OCI-LY1 (cell line): ENCODE results near the gene SPRY4.

ENCODE experiments used
- H2AFZ ChIP-seq: fragments of 200-600 bp; sonication (generic), shearing (Covaris generic); 2 replicates; pipeline ENCODE4 v1.6.0; 2014; ENCODE audit warnings: antibody characterized with exemption, mild to moderate bottlenecking, low read length
- H3F3A ChIP-seq: fragments of 200-600 bp; sonication (generic), shearing (Covaris generic); 2 replicates; pipeline ENCODE4 v1.6.0; 2014; ENCODE audit warnings: mild to moderate bottlenecking, antibody characterized with exemption, low read length, moderate library complexity; ENCODE audit not compliant: insufficient read depth
- H3K27ac ChIP-seq: fragments of 200-600 bp; sonication (generic); 2 replicates; pipeline ENCODE4 v1.5.1; 2014; ENCODE audit warnings: low read length, mixed run types, mild to moderate bottlenecking, low read depth; ENCODE audit not compliant: poor library complexity, severe bottlenecking
- H3K27me3 ChIP-seq: fragments of 200-600 bp; sonication (generic); 2 replicates; pipeline ENCODE4 v1.6.0; 2014; ENCODE audit warnings: antibody characterized with exemption, mild to moderate bottlenecking, low read length, moderate library complexity; ENCODE audit not compliant: insufficient read depth
- H3K36me3 ChIP-seq: fragments of 200-600 bp; sonication (generic); 2 replicates; pipeline ENCODE4 v1.6.1; 2014; ENCODE audit warnings: mild to moderate bottlenecking, antibody characterized with exemption, low read length, moderate library complexity, mixed read lengths; ENCODE audit not compliant: insufficient read depth
- H3K4me1 ChIP-seq: fragments of 200-600 bp; sonication (generic); 2 replicates; pipeline ENCODE4 v1.5.1; 2014; ENCODE audit warnings: mild to moderate bottlenecking, low read length, moderate library complexity; ENCODE audit not compliant: insufficient read depth, severe bottlenecking
- H3K4me2 ChIP-seq: fragments of 200-600 bp; sonication (generic), shearing (Covaris generic); 2 replicates; pipeline ENCODE4 v1.6.1; 2014; ENCODE audit warnings: low read length
- H3K4me3 ChIP-seq: fragments of 200-600 bp; sonication (generic); 2 replicates; pipeline ENCODE4 v1.5.1; 2014; ENCODE audit warnings: low read length, low read depth, mild to moderate bottlenecking, mixed read lengths; ENCODE audit not compliant: poor library complexity, severe bottlenecking
- H3K79me2 ChIP-seq: fragments of 200-600 bp; shearing (Covaris generic); 2 replicates; pipeline ENCODE4 v1.6.1; 2016; ENCODE audit warnings: mixed run types, low read length, mixed read lengths; ENCODE audit not compliant: insufficient read depth
- H3K9ac ChIP-seq: fragments of 200-600 bp; sonication (generic), shearing (Covaris generic); 2 replicates; pipeline ENCODE4 v1.6.1; 2014; ENCODE audit warnings: mild to moderate bottlenecking, low read length, mixed read lengths
- H3K9me2 ChIP-seq: fragments of 200-600 bp; sonication (generic), shearing (Covaris generic); 2 replicates; pipeline ENCODE4 v1.6.1; 2014; ENCODE audit warnings: low read depth, mild to moderate bottlenecking, low read length, mixed read lengths
- H3K9me3 ChIP-seq: fragments of 200-600 bp; shearing (Covaris generic); 2 replicates; pipeline ENCODE4 v1.6.1; 2014; ENCODE audit warnings: low read length, mixed read lengths
- H4K20me1 ChIP-seq: fragments of 200-600 bp; sonication (generic), shearing (Covaris generic); 2 replicates; pipeline ENCODE4 v1.6.0; 2016; ENCODE audit warnings: mild to moderate bottlenecking, low read length; ENCODE audit not compliant: insufficient read depth
- EZH2 ChIP-seq: fragments of 200-600 bp; sonication (generic), shearing (Covaris generic); IDR thresholded peaks from 2 replicates; pipeline ENCODE4 v1.8.0; 2017; ENCODE audit warnings: borderline replicate concordance, mixed run types, mild to moderate bottlenecking, antibody characterized with exemption, low read length, moderate library complexity, mixed read lengths
- TF ChIP-seq, protein P1 (sequence below): fragments of 200-600 bp; sonication (generic), shearing (Covaris generic); IDR thresholded peaks from 2 replicates; pipeline ENCODE4 v1.5.1; 2017; ENCODE audit warnings: mild to moderate bottlenecking, antibody characterized with exemption, low read length, moderate library complexity, mixed read lengths

The SPRY4 gene

GRCh38 chr5:142262683-142263082, 62.1 kb downstream of the SPRY4 start:
- Histone ChIP-seq H3K9ac (no peak overlapping the region), H4K20me1 (no peaks in the 10 kb centered on the region), H2AFZ (no peak overlapping the region), H3K27me3 (no peaks in the 10 kb centered on the region), H3K36me3 (no peaks in the 10 kb centered on the region), H3K27ac (no peak overlapping the region), H3K4me3 (no peak overlapping the region), H3K9me3 (no peaks in the 10 kb centered on the region), H3K4me1 (no peaks in the 10 kb centered on the region), H3F3A (no peaks in the 10 kb centered on the region), H3K4me2 (no peak overlapping the region), H3K9me2 (no peaks in the 10 kb centered on the region), H3K79me2 (no peaks in the 10 kb centered on the region)
- no peak for TF ChIP-seq EZH2
- TF ChIP-seq, protein P1, sequence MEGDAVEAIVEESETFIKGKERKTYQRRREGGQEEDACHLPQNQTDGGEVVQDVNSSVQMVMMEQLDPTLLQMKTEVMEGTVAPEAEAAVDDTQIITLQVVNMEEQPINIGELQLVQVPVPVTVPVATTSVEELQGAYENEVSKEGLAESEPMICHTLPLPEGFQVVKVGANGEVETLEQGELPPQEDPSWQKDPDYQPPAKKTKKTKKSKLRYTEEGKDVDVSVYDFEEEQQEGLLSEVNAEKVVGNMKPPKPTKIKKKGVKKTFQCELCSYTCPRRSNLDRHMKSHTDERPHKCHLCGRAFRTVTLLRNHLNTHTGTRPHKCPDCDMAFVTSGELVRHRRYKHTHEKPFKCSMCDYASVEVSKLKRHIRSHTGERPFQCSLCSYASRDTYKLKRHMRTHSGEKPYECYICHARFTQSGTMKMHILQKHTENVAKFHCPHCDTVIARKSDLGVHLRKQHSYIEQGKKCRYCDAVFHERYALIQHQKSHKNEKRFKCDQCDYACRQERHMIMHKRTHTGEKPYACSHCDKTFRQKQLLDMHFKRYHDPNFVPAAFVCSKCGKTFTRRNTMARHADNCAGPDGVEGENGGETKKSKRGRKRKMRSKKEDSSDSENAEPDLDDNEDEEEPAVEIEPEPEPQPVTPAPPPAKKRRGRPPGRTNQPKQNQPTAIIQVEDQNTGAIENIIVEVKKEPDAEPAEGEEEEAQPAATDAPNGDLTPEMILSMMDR, result no peak
